IMR-90 (cell line): ENCODE data around the gene TNS1. TPM values are rescaled to one million over a fixed set of nuclear protein-coding genes. Genes with fewer than 3 reads are reported as not detected.

Experiments
- ATAC-seq: fragments of 200-7000 bp; cut with Tn5 transposase; 2 replicates; pipeline ENCODE4 v1.9.1; 2020; ENCODE audit warnings: low read depth, mild to moderate bottlenecking, moderate library complexity
- BruUV-seq: library from RNA; stranded (reverse); fragments of 400-500 nt; replicated peaks from 2 replicates; lab custom pipeline; 2021; lab: Mats Ljungman, UMichigan
- CTCF ChIA-PET: fragments of 300-600 bp; formaldehyde crosslinking; extraction: SDS; loops from one replicate; lab custom pipeline; 2021; ENCODE audit warnings: antibody characterized with exemption; lab: Yijun Ruan, JAX
- POLR2A ChIA-PET: fragments of 300-600 bp; sonication (Branson Sonifier 250); formaldehyde crosslinking; loops from one replicate; lab custom pipeline; 2022; ENCODE audit warnings: antibody characterized with exemption; ENCODE audit not compliant: unreplicated experiment; lab: Charles Lee
- DNase-seq: peaks from one replicate; pipeline ENCODE4 v3.0.0; 2013
- H2AFZ ChIP-seq: replicated peaks from 2 replicates; pipeline ENCODE3; 2013; ENCODE audit warnings: low read length, mild to moderate bottlenecking; ENCODE audit not compliant: poor library complexity
- H2AK5ac ChIP-seq: 2 replicates; pipeline ENCODE4 v1.6.1; 2013; ENCODE audit warnings: low read depth, low read length, inconsistent platforms
- H2AK9ac ChIP-seq: replicated peaks from 2 replicates; pipeline ENCODE3; 2013; ENCODE audit warnings: mild to moderate bottlenecking, low read depth, low read length, moderate library complexity; ENCODE audit not compliant: poor library complexity
- H2BK120ac ChIP-seq: 2 replicates; pipeline ENCODE4 v1.6.1; 2013; ENCODE audit warnings: low read depth, low read length, inconsistent platforms
- H2BK15ac ChIP-seq: 3 replicates; pipeline ENCODE4 v1.6.1; 2013; ENCODE audit warnings: low read depth, low read length, inconsistent platforms
- H2BK20ac ChIP-seq: 2 replicates; pipeline ENCODE4 v1.6.1; 2013; ENCODE audit warnings: low read depth, mild to moderate bottlenecking, inconsistent platforms, low read length, moderate library complexity
- H2BK5ac ChIP-seq: 2 replicates; pipeline ENCODE4 v1.6.1; 2013; ENCODE audit warnings: mild to moderate bottlenecking, low read depth, low read length, inconsistent platforms; ENCODE audit not compliant: poor library complexity, severe bottlenecking
- H3K14ac ChIP-seq: replicated peaks from 2 replicates; pipeline ENCODE4 v1.6.1; 2013; ENCODE audit warnings: low read depth, low read length, inconsistent platforms
- H3K18ac ChIP-seq: 2 replicates; pipeline ENCODE4 v1.6.1; 2013; ENCODE audit warnings: low read depth, low read length, control low read depth
- H3K23ac ChIP-seq: 2 replicates; pipeline ENCODE4 v1.6.1; 2013; ENCODE audit warnings: low read depth, low read length, inconsistent platforms
- H3K27ac ChIP-seq: 2 replicates; pipeline ENCODE4 v1.5.1; 2013; ENCODE audit warnings: mild to moderate bottlenecking, control low read depth, low read length; ENCODE audit not compliant: insufficient read depth
- H3K27me3 ChIP-seq: 2 replicates; pipeline ENCODE4 v1.6.1; 2013; ENCODE audit warnings: low read length; ENCODE audit not compliant: control insufficient read depth, insufficient read depth
- H3K36me3 ChIP-seq: 2 replicates; pipeline ENCODE4 v1.6.1; 2013; ENCODE audit warnings: low read length, mixed read lengths; ENCODE audit not compliant: control insufficient read depth, insufficient read depth
- H3K4ac ChIP-seq: 2 replicates; pipeline ENCODE4 v1.6.1; 2013; ENCODE audit warnings: low read depth, low read length, inconsistent platforms
- H3K4me1 ChIP-seq: 2 replicates; pipeline ENCODE4 v1.6.1; 2013; ENCODE audit warnings: low read length, mixed read lengths; ENCODE audit not compliant: control insufficient read depth, insufficient read depth
- H3K4me2 ChIP-seq: 2 replicates; pipeline ENCODE4 v1.6.1; 2013; ENCODE audit warnings: low read depth, mild to moderate bottlenecking, control low read depth, low read length, moderate library complexity
- H3K4me3 ChIP-seq: 2 replicates; pipeline ENCODE4 v1.5.1; 2013; ENCODE audit warnings: low read depth, mild to moderate bottlenecking, control low read depth, low read length, moderate library complexity; ENCODE audit not compliant: insufficient read depth
- H3K56ac ChIP-seq: 2 replicates; pipeline ENCODE4 v1.6.1; 2013; ENCODE audit warnings: low read length, inconsistent platforms; ENCODE audit not compliant: insufficient read depth; ENCODE audit errors: extremely low read depth
- H3K79me1 ChIP-seq, 2 experiments: 2 replicates each; pipeline ENCODE4 v1.6.1; 2013; ENCODE audit warnings: low read length in 2 of 2, inconsistent platforms in 1 of 2, low read depth in 1 of 2
- H3K9ac ChIP-seq: 2 replicates; pipeline ENCODE4 v1.6.1; 2013; ENCODE audit warnings: low read depth, low read length, control low read depth
- H3K9me1 ChIP-seq: 2 replicates; pipeline ENCODE4 v1.6.1; 2013; ENCODE audit warnings: low read length, inconsistent platforms; ENCODE audit not compliant: insufficient read depth
- H3K9me3 ChIP-seq: 2 replicates; pipeline ENCODE4 v1.6.1; 2013; ENCODE audit warnings: low read length; ENCODE audit not compliant: control insufficient read depth, insufficient read depth
- H4K20me1 ChIP-seq: 2 replicates; pipeline ENCODE4 v1.6.1; 2013; ENCODE audit warnings: low read length, inconsistent platforms; ENCODE audit not compliant: insufficient read depth
- H4K5ac ChIP-seq: 2 replicates; pipeline ENCODE4 v1.6.1; 2013; ENCODE audit warnings: mild to moderate bottlenecking, low read depth, low read length, control low read depth
- H4K8ac ChIP-seq, 2 experiments: 2 replicates each; pipeline ENCODE4 v1.6.1; 2013; ENCODE audit warnings: low read depth in 2 of 2, low read length in 2 of 2, control low read depth in 1 of 2, inconsistent platforms in 1 of 2
- H4K91ac ChIP-seq: 2 replicates; pipeline ENCODE4 v1.6.1; 2013; ENCODE audit warnings: low read depth, low read length, inconsistent platforms; ENCODE audit not compliant: insufficient read depth
- MXI1 ChIP-seq: IDR thresholded peaks from 2 replicates; pipeline ENCODE4 v1.6.1; 2012; ENCODE audit warnings: low read depth, mild to moderate bottlenecking, low read length, moderate library complexity, borderline replicate concordance
- WGBS, 2 experiments: methylation state at CpG; one replicate each; pipeline versions ENCODE4 v1.1.5 to v1.1.7; 2013; ENCODE audit warnings: missing lambda C conversion rate in 2 of 2; ENCODE audit not compliant: insufficient read length in 1 of 2; ENCODE audit errors: extremely low coverage in 2 of 2; 5-methylcytosine and 5-hydroxymethylcytosine counted together
- dilution Hi-C: fragments of 300-500 bp; cut with HindIII; formaldehyde crosslinking; loops from one replicate; pipeline ENCODE4 v1.14.3; 2018; ENCODE audit warnings: low sequenced_read_pairs; ENCODE audit not compliant: unreplicated experiment
- in situ Hi-C: fragments of 300-500 bp; cut with MboI; formaldehyde crosslinking; loops from 3 replicates; pipeline ENCODE4 v1.14.3; 2019; ENCODE audit warnings: low sequenced_read_pairs, inconsistent platforms, mixed read lengths
- intact Hi-C: fragments of 100-400 bp; cut with micrococcal nuclease; formaldehyde crosslinking; loops from 2 replicates; pipeline ENCODE4 v1.10.0; 2022
- polyA plus RNA-seq, 3 experiments: library from polyadenylated mRNA; depleted of rRNA; stranded (reverse); fragments of >200 nt; gene quantifications; 2 replicates each; pipeline ENCODE4 v1.2.3, GENCODE V29; 2012; ENCODE audit warnings: low replicate concordance in 1 of 3
- total RNA-seq: library from RNA; depleted of rRNA; stranded (reverse); fragments of >200 nt; gene quantifications from 2 replicates; pipeline ENCODE4 v1.2.3, GENCODE V29; 2012

Gene TNS1
- total and polyA plus RNA-seq, 2 of the 4 experiments (the other 2 are of a cell fraction): 41.1 to 45.2 TPM

GRCh38 chr2:217971166-217971565, 31.6 kb downstream of the TNS1 start:
- Histone ChIP-seq H2AK9ac (no peak overlapping the region), H2AFZ (no peak overlapping the region), H3K79me1 (peaks cover 5 to 54% of the 10 kb centered on the region in 2 experiments; a peak in 3 of 4 replicates), H2BK20ac (no peak overlapping the region), H3K4ac (no peak overlapping the region), H2BK15ac (no peak overlapping the region), H3K36me3 (peaks cover 13% of the 10 kb centered on the region), H3K27ac (no peak overlapping the region), H2BK5ac (no peak overlapping the region), H3K9me1 (peaks cover 5% of the 10 kb centered on the region), H3K9me3 (no peaks in the 10 kb centered on the region), H3K4me2 (no peak overlapping the region), H3K4me3 (no peak overlapping the region), H3K14ac (no peak overlapping the region), H3K23ac (no peak overlapping the region), H3K56ac (no peak overlapping the region), H4K8ac (no peak overlapping the region), H3K4me1 (peaks cover 14% of the 10 kb centered on the region), H3K9ac (no peak overlapping the region), H2BK120ac (no peak overlapping the region), H2AK5ac (no peak overlapping the region), H4K5ac (no peak overlapping the region), H4K20me1 (peaks cover 15% of the 10 kb centered on the region; the same call in 1 of the 2 replicates), H3K27me3 (no peaks in the 10 kb centered on the region), H4K91ac (no peak overlapping the region), H3K18ac (no peak overlapping the region)
- in situ Hi-C loops: no loop called here
- ATAC-seq (no peak), DNase-seq (no peak)
- CTCF ChIA-PET: interaction anchor here (0.6 kb wide), 1 partner anchor 30 kb away, joined by 6 read pairs; no protein-coding TSS in a partner anchor
- dilution Hi-C loops: no loop called here
- no peak for TF ChIP-seq MXI1
- POLR2A ChIA-PET: no interaction called here
- BruUV-seq: no TSS peak
- intact Hi-C loops: no loop called here
- WGBS, 2 experiments: 100% methylated on average over 2 of the region's 5 CpGs; no CpG with 5 or more reads in 1 of the 2 experiments
